HCT116 (cell line): ENCODE results near the gene CDH26. TPM values are rescaled to one million over a fixed set of nuclear protein-coding genes. Genes with fewer than 3 reads are reported as not detected.

Experiments used
- ATAC-seq: fragments of 200-7000 bp; cut with Tn5 transposase; 2 replicates; pipeline ENCODE4 v1.9.1; 2020; ENCODE audit warnings: mild to moderate bottlenecking, moderate library complexity
- BruUV-seq: library from RNA; stranded (reverse); fragments of 400-500 nt; replicated peaks from 2 replicates; lab custom pipeline; 2021; lab: Mats Ljungman, UMichigan
- CTCF ChIA-PET: fragments of 300-600 bp; sonication (Branson Sonifier 250); formaldehyde crosslinking; loops from one replicate; lab custom pipeline; 2021; ENCODE audit warnings: antibody characterized with exemption; lab: Charles Lee
- POLR2A ChIA-PET: fragments of 300-600, 350-600 bp; sonication (Branson Sonifier 250); formaldehyde crosslinking; loops from one replicate; lab custom pipeline; 2021; ENCODE audit warnings: antibody characterized with exemption; lab: Charles Lee
- RAD21 ChIA-PET, 2 experiments: fragments of 300-600 bp; sonication (Branson Sonifier 250); formaldehyde crosslinking; loops; one replicate each; lab custom pipeline; 2023; ENCODE audit warnings: low total read pairs in 2 of 2; ENCODE audit not compliant: uncharacterized antibody in 2 of 2, unreplicated experiment in 2 of 2, low non-redundant PET in 1 of 2; lab: Charles Lee
- DNase-seq: peaks from one replicate; pipeline ENCODE4 v3.0.0-alpha.2; 2010; ENCODE audit warnings: low read depth, low spot score
- H2AFZ ChIP-seq: fragments of 200-600 bp; shearing (Covaris generic), sonication (generic); 2 replicates; pipeline ENCODE4 v1.6.1; 2017; ENCODE audit warnings: low read depth, mixed run types, mixed read lengths, antibody characterized with exemption, low read length; ENCODE audit not compliant: poor library complexity, severe bottlenecking
- H3K27ac ChIP-seq: 2 replicates; pipeline ENCODE4 v1.5.1; 2012; ENCODE audit warnings: low read depth, low read length
- H3K27me3 ChIP-seq: fragments of 200-600 bp; sonication (generic); 2 replicates; pipeline ENCODE4 v1.6.1; 2016; ENCODE audit warnings: mixed run types, low read length, mixed read lengths; ENCODE audit not compliant: insufficient read depth
- H3K36me3 ChIP-seq, 2 experiments: fragments of 200-500 bp in 1 of 2; fragments of 200-600 bp in 1 of 2; sonication (Bioruptor generic) in 1 of 2; sonication (generic) in 1 of 2; 2 replicates each; pipeline versions ENCODE4 v1.5.1 to v1.6.1; 2014 to 2016; ENCODE audit warnings: low read length in 2 of 2, inconsistent platforms in 1 of 2, mixed read lengths in 1 of 2, mixed run types in 1 of 2; ENCODE audit not compliant: insufficient read depth in 2 of 2, control insufficient read depth in 1 of 2
- H3K4me1 ChIP-seq, 2 experiments: fragments of 200-600 bp in 1 of 2; sonication (generic) in 1 of 2; 2 replicates each; pipeline versions ENCODE4 v1.5.1 to v1.6.1; 2012 to 2017; ENCODE audit warnings: low read length in 2 of 2, inconsistent platforms in 1 of 2, mild to moderate bottlenecking in 1 of 2, mixed read lengths in 1 of 2, mixed run types in 1 of 2, moderate library complexity in 1 of 2; ENCODE audit not compliant: insufficient read depth in 2 of 2, control insufficient read depth in 1 of 2
- H3K4me2 ChIP-seq: fragments of 200-600 bp; sonication (generic); 2 replicates; pipeline ENCODE4 v1.6.1; 2017; ENCODE audit warnings: mixed run types, low read length, mixed read lengths
- H3K4me3 ChIP-seq, 2 experiments: fragments of 200-600 bp in 1 of 2; sonication (generic) in 1 of 2; replicated peaks in 1 of 2; 2 replicates each; pipeline ENCODE4 v1.5.1; 2011 to 2016; ENCODE audit warnings: low read length in 2 of 2, control low read depth in 1 of 2, low read depth in 1 of 2, mild to moderate bottlenecking in 1 of 2, mixed read lengths in 1 of 2, mixed run types in 1 of 2
- H3K79me2 ChIP-seq: fragments of 200-600 bp; sonication (generic); 2 replicates; pipeline ENCODE4 v1.6.1; 2017; ENCODE audit warnings: mild to moderate bottlenecking, mixed run types, low read length, moderate library complexity, mixed read lengths; ENCODE audit not compliant: insufficient read depth
- H3K9ac ChIP-seq: fragments of 200-600 bp; sonication (generic); 2 replicates; pipeline ENCODE4 v1.6.1; 2016; ENCODE audit warnings: low read length, mixed read lengths
- H3K9me2 ChIP-seq: fragments of 200-600 bp; sonication (generic), shearing (Covaris generic); 2 replicates; pipeline ENCODE4 v1.6.1; 2017; ENCODE audit warnings: mixed run types, mild to moderate bottlenecking, moderate library complexity; ENCODE audit not compliant: insufficient read depth
- H3K9me3 ChIP-seq, 2 experiments: fragments of 200-500 bp in 1 of 2; fragments of 200-600 bp in 1 of 2; sonication (Bioruptor generic) in 1 of 2; sonication (generic) in 1 of 2; 2 replicates each; pipeline ENCODE4 v1.6.1; 2014 to 2017; ENCODE audit warnings: low read length in 2 of 2, mixed read lengths in 2 of 2, inconsistent platforms in 1 of 2, low read depth in 1 of 2, mild to moderate bottlenecking in 1 of 2, mixed run types in 1 of 2, moderate library complexity in 1 of 2; ENCODE audit not compliant: control insufficient read depth in 1 of 2, insufficient read depth in 1 of 2
- H4K20me1 ChIP-seq: fragments of 200-600 bp; sonication (generic), shearing (Covaris generic); 2 replicates; pipeline ENCODE4 v1.6.1; 2017; ENCODE audit warnings: mixed run types, mild to moderate bottlenecking, moderate library complexity; ENCODE audit not compliant: insufficient read depth
- CBX3 ChIP-seq: IDR thresholded peaks from 2 replicates; pipeline ENCODE4 v1.6.1; 2012; ENCODE audit warnings: low read depth
- CEBPB ChIP-seq: IDR thresholded peaks from 2 replicates; pipeline ENCODE4 v1.6.1; 2012; ENCODE audit warnings: low read depth
- EGR1 ChIP-seq: IDR thresholded peaks from 2 replicates; pipeline ENCODE4 v1.6.1; 2012; ENCODE audit warnings: low read depth
- ELF1 ChIP-seq: IDR thresholded peaks from 2 replicates; pipeline ENCODE4 v1.6.1; 2012; ENCODE audit warnings: low read depth, borderline replicate concordance
- EZH2phosphoT487 ChIP-seq: fragments of 200-600 bp; IDR thresholded peaks from 2 replicates; pipeline ENCODE4 v1.6.1; 2018; ENCODE audit warnings: antibody characterized with exemption, borderline replicate concordance
- FOSL1 ChIP-seq: IDR thresholded peaks from 2 replicates; pipeline ENCODE4 v1.6.1; 2012; ENCODE audit warnings: low read depth
- POLR2A ChIP-seq: IDR thresholded peaks from 2 replicates; pipeline ENCODE4 v1.7.0; 2011; ENCODE audit warnings: borderline replicate concordance; ENCODE audit not compliant: insufficient read depth, insufficient read length; ENCODE audit errors: extremely low read depth
- RAD21 ChIP-seq: IDR thresholded peaks from 2 replicates; pipeline ENCODE4 v1.6.1; 2012; ENCODE audit warnings: low read depth, mild to moderate bottlenecking
- SP1 ChIP-seq: IDR thresholded peaks from 2 replicates; pipeline ENCODE4 v1.6.1; 2012; ENCODE audit warnings: low read depth
- YY1 ChIP-seq: IDR thresholded peaks from 2 replicates; pipeline ENCODE4 v1.6.1; 2011; ENCODE audit warnings: low read length, low read depth, moderate library complexity, mild to moderate bottlenecking; ENCODE audit not compliant: insufficient replicate concordance; ENCODE audit errors: extremely low read depth
- ZNF274 ChIP-seq: fragments of 200-500 bp; sonication (Bioruptor generic); IDR thresholded peaks from 2 replicates; pipeline ENCODE4 v1.6.1; 2014; ENCODE audit warnings: mild to moderate bottlenecking, low read depth, low read length, inconsistent platforms
- intact Hi-C: fragments of 100-400 bp; cut with micrococcal nuclease; formaldehyde crosslinking; loops from 2 replicates; pipeline ENCODE4 v1.10.0; 2022
- total RNA-seq: library from RNA; stranded (reverse); gene quantifications from one replicate; pipeline ENCODE4 v1.2.1, GENCODE V29; 2021; ENCODE audit not compliant: unreplicated experiment
- TF ChIP-seq, protein P1 (sequence below): IDR thresholded peaks from 2 replicates; pipeline ENCODE4 v1.6.1; 2011; ENCODE audit warnings: mild to moderate bottlenecking, low read length, moderate library complexity; ENCODE audit not compliant: insufficient replicate concordance; ENCODE audit errors: extremely low read depth
- TF ChIP-seq, protein P2 (sequence below): IDR thresholded peaks from 2 replicates; pipeline ENCODE4 v1.6.1; 2012; ENCODE audit warnings: low read depth
- TF ChIP-seq, protein P3 (sequence below): IDR thresholded peaks from 2 replicates; pipeline ENCODE4 v1.6.1; 2012

Gene CDH26
- total RNA-seq, 1 experiment from 2014 or later: 0.34 TPM

DNA sequence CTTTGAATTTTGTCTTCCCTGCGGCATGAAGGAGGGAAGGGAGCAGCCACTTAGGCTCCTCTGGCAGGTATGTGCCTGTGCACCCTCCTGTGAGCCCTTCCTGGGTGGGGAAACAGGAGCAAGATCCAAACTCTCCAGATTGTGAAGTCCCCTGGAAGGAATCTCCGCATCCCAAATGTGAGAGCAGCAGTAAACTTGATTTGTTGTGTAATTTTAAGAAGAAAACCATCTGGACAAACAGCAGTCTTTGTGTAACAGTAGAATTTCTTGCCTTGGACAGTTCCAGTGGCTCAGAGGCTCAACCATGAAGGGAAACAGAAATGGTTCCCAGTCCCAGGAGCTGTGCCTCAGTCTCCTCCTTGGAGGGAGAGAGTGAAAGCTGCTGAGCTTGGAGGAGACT lies 39.7 kb downstream of the CDH26 start:
- H3K4me3 ChIP-seq: no peak overlapping the region
- RAD21 ChIA-PET: no interaction called here
- POLR2A ChIA-PET: no interaction called here
- no peak for ATAC-seq
- H4K20me1 ChIP-seq: no peaks in the 10 kb centered on the region
- H2AFZ ChIP-seq: no peak overlapping the region
- H3K4me2 ChIP-seq: no peak overlapping the region
- H3K9me3 ChIP-seq: no peaks in the 10 kb centered on the region
- peaks cover 11% of the 10 kb centered on the region; the same call in 1 of the 2 replicates for H3K27me3 ChIP-seq
- intact Hi-C loops: no loop called here
- H3K9me2 ChIP-seq: no peaks in the 10 kb centered on the region
- peaks cover 11 to 19% of the 10 kb centered on the region in 2 experiments for H3K4me1 ChIP-seq
- H3K79me2 ChIP-seq: no peaks in the 10 kb centered on the region
- H3K36me3 ChIP-seq: no peaks in the 10 kb centered on the region
- TF ChIP-seq FOSL1 (no peak), CBX3 (no peak)
- TF ChIP-seq, protein P1, sequence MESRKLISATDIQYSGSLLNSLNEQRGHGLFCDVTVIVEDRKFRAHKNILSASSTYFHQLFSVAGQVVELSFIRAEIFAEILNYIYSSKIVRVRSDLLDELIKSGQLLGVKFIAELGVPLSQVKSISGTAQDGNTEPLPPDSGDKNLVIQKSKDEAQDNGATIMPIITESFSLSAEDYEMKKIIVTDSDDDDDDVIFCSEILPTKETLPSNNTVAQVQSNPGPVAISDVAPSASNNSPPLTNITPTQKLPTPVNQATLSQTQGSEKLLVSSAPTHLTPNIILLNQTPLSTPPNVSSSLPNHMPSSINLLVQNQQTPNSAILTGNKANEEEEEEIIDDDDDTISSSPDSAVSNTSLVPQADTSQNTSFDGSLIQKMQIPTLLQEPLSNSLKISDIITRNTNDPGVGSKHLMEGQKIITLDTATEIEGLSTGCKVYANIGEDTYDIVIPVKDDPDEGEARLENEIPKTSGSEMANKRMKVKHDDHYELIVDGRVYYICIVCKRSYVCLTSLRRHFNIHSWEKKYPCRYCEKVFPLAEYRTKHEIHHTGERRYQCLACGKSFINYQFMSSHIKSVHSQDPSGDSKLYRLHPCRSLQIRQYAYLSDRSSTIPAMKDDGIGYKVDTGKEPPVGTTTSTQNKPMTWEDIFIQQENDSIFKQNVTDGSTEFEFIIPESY: no peak
- CTCF ChIA-PET: no interaction called here
- no peak overlapping the region for H3K27ac ChIP-seq
- no peak for DNase-seq
- BruUV-seq: no TSS peak
- H3K9ac ChIP-seq: no peak overlapping the region

DNA sequence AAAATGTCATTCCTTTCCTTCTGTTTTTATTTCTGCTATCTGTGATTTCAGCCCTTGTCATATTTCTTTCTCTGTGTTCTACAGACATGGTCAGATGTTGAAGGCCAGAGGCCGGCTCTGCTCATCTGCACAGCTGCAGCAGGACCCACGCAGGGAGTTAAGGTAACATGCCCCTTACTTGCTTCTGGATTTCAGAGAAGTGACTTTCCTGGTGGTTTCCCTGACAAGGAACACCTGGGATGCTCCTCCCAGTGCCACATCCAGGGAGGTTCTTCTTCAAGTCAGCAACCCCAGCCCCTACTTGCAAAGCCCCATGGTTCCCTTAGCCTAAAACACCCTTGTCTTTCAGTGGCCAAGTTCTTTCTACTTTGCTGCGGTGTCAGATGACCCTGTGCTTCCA lies 41.3 kb downstream of the CDH26 start:
- ChIA-PET CTCF (no interaction called here), RAD21 (no interaction called here), POLR2A (interaction anchor here (0.6 kb wide), 1 partner anchor 39 kb away, joined by 3 read pairs; no protein-coding TSS in a partner anchor)
- Histone ChIP-seq H2AFZ (no peak overlapping the region), H3K27ac (no peak overlapping the region), H3K4me1 (peaks cover 10 to 13% of the 10 kb centered on the region in 2 experiments), H3K27me3 (peaks cover 11% of the 10 kb centered on the region; the same call in 1 of the 2 replicates), H4K20me1 (no peaks in the 10 kb centered on the region), H3K4me2 (no peak overlapping the region), H3K9me2 (no peaks in the 10 kb centered on the region), H3K9me3 (no peaks in the 10 kb centered on the region), H3K9ac (no peak overlapping the region), H3K36me3 (no peaks in the 10 kb centered on the region), H3K4me3 (no peak overlapping the region), H3K79me2 (no peaks in the 10 kb centered on the region)
- DNase-seq (no peak), ATAC-seq (no peak)
- intact Hi-C loops: no loop called here
- no TSS peak for BruUV-seq
- no peak for TF ChIP-seq EGR1
- TF ChIP-seq POLR2A: no peak
- no peak for TF ChIP-seq CEBPB
- TF ChIP-seq, protein P2, sequence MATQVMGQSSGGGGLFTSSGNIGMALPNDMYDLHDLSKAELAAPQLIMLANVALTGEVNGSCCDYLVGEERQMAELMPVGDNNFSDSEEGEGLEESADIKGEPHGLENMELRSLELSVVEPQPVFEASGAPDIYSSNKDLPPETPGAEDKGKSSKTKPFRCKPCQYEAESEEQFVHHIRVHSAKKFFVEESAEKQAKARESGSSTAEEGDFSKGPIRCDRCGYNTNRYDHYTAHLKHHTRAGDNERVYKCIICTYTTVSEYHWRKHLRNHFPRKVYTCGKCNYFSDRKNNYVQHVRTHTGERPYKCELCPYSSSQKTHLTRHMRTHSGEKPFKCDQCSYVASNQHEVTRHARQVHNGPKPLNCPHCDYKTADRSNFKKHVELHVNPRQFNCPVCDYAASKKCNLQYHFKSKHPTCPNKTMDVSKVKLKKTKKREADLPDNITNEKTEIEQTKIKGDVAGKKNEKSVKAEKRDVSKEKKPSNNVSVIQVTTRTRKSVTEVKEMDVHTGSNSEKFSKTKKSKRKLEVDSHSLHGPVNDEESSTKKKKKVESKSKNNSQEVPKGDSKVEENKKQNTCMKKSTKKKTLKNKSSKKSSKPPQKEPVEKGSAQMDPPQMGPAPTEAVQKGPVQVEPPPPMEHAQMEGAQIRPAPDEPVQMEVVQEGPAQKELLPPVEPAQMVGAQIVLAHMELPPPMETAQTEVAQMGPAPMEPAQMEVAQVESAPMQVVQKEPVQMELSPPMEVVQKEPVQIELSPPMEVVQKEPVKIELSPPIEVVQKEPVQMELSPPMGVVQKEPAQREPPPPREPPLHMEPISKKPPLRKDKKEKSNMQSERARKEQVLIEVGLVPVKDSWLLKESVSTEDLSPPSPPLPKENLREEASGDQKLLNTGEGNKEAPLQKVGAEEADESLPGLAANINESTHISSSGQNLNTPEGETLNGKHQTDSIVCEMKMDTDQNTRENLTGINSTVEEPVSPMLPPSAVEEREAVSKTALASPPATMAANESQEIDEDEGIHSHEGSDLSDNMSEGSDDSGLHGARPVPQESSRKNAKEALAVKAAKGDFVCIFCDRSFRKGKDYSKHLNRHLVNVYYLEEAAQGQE: no peak
- no peak for TF ChIP-seq EZH2phosphoT487
- TF ChIP-seq ZNF274: no peak
- TF ChIP-seq, protein P3, sequence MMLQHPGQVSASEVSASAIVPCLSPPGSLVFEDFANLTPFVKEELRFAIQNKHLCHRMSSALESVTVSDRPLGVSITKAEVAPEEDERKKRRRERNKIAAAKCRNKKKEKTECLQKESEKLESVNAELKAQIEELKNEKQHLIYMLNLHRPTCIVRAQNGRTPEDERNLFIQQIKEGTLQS: no peak
- no peak for TF ChIP-seq YY1
- no peak for TF ChIP-seq ELF1
- TF ChIP-seq SP1: no peak
- no peak for TF ChIP-seq RAD21
